NCI-H69 (cell line): ENCODE results near the gene RRP12.
"Not testable (repeated sequence)": the region's sequence is repeated elsewhere in the genome, so short reads cannot be mapped to it uniquely, and the experiment has no call there.

Source experiments
- DNase-seq: peaks from one replicate; lab custom pipeline; 2025; lab: John Stamatoyannopoulos, UW

Gene RRP12

DNA sequence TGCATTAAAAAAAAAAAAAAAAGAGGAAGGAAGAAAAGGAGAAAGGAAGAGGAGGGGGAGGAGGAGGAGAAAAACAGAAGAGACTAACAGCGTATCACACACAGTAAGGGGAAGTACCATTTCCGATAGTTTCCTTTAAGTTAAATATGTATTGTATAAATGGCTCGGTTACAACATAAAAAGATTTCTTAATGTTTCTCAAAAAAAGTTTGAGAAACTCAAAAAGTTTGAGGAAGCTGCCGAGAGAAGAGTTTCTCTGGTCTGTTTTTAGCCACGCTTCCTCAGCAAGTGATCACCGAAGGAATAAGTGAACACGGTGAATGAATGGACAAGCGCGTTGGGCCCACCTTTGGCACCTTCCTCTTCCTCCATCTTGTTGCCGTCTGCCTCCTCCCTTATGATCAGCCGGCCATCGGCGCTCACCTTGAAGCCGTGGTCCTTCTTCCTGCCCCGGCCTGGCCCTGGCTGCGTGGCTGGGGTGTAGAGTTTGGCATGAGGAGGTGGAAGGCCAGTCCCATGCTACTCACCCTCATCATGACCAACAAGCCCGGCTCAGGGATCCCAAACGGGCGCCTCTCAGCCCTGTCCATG, 35.3 kb downstream of the RRP12 start:
- no peak for DNase-seq

GRCh38 chr10:97363071-97363470, 38.1 kb downstream of the RRP12 start:
- DNase-seq, result no peak

- DNase-seq, result no peak
These were observed 38.7 kb downstream of the RRP12 start for GRCh38 chr10:97362310-97363033.

- DNase-seq, result no peak
These were observed 39.6 kb downstream of the RRP12 start for GRCh38 chr10:97361537-97361901.

DNA sequence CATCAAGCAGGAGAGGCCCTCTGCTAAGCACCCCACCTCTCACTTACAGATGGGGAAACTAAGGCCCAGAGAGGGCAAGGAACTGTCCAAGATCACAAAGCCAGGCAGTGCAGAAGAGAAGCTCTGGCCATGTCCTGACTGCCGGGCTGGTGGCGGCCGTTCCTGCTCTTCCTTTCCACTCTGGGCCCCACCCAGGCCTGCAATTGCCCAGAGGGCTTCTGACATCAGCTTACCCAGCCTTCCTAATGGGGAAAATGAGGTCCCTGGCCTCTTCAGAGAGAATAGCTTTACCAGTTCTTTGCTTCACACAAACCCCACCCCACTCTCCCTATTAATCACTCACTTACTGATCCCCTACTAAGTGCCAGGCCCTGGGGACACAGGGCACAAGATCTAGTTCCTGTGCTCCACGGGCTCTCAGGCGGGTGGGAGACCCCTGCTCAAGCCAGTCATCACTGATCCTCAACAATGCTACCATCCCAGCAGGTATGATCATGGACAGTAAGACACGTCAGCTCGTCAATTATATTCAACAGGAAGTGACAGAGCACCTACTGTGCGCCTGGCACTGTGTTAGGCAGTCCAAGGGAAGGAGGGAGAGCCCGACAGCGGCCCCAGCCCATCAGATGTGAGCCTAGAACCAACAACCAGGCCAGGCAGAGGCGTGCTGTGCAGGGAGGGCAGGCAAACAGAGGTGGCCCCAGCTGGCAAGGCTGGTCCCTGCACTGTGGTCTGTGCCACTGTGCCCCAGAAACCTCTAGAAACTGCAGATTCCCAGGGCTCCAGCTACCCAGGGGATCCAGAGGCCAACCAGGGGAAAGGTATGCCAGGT, 40.2 kb downstream of the RRP12 start:
- no peak for DNase-seq

GRCh38 chr10:97358781-97359180, 42.4 kb downstream of the RRP12 start:
- no peak for DNase-seq

DNA sequence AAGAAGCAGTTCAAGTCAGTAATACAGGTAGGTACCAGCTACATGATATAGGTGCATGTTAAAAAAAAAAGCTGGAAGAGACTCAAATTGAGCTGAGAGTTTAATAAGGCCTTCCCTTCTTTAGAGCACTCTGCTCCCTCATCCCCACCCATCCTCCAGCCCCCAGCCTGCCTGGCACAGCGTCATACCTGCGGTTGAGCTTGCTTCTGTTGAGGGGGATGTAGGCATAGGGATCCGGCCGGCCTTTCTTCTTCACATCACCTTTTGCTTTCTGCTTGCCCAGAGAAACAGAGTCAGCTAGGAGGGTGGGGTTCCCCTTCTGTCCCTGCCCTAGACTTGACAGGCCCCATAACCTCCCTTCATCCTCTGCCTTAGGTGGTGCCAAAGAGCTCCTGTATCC, 42.8 kb downstream of the RRP12 start:
- DNase-seq, result no peak

GRCh38 chr10:97356918-97357317, 44.2 kb downstream of the RRP12 start:
- no peak for DNase-seq

- DNase-seq, result no peak
These were observed 44.7 kb downstream of the RRP12 start for GRCh38 chr10:97356318-97356914.

DNA sequence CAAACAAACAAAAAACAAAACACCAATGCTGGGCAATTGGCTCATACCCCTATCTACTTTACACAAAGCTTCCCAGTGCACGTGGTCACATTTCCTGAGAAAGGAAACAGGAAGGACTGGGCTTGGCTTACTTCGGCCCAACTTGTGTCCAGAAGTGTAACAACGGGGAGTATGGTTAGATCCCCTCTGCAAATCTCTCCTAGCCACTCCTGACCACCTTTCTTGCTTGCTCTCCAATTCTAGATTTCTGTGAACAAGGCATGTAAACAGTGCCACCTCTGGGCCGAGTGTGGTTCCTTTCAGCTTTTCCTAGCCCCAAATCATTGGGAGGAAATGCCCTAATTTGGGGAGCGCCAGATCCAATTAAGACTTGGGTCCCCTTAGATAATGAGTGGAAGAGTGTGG, 45.6 kb downstream of the RRP12 start:
- DNase-seq, result peak; percentile 12

DNA sequence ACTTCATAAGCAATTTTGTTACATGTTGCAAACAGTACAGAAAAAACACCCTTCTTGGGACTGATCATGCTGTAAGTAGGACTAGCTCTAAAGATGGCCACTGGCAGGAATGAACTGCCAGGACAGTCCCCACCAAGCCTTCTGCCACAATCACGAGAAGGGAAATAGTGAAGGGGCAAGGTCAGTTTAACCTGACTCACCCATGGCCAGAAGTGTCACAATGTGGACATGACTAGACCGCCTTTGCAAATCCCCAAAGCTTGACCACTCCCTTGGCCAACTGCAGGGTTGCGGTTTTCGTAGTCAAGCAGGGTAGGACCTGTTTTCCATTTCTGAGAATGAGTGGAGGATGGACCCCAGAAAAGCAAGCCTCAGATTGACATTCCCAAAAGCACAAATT, 47.2 kb downstream of the RRP12 start:
- DNase-seq, result no peak

- DNase-seq, result no peak
These were observed 51.2 kb downstream of the RRP12 start for GRCh38 chr10:97349752-97350513.

DNA sequence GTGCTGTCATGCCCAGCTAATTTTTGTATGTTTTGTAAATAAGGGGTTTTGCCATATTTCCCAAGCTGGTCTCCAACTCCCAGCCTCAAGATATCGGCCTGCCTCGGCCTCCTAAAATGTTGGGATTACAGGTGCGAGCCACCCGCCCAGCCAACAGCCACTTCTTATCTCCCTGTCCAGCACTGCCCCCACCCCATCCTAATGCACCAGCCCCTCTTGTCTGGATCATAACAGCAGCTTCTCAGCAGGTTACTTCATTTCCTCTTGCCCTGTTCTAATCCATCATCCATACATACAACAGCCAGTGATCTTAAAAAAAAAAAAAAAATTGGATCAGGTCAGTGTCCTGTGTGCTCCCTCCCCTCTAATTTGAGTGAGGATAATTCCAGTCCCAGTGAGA, 53.8 kb downstream of the RRP12 start:
- DNase-seq, result no peak

DNA sequence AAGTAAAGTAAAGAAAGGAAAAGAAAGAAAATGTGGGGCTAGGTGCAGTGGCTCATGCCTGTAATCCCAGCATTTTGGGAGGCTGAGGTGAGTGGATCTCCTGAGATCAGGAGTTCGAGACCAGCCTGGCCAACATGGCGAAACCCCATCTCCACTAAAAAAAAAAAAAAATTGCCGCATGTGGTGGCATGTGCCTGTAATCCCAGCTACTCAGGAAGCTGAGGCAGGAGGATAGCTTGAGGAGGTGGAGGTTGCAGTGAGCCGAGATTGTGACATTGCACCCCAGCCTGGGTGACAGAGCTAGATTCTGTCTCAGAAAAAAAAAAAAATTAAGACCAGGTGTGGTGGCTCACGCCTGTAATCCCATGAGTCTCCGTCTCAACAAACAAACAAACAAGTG, 57.5 kb downstream of the RRP12 start:
- DNase-seq, result not testable (repeated sequence)

- DNase-seq, result no peak
These were observed 59.7 kb downstream of the RRP12 start for GRCh38 chr10:97341416-97341815.

GRCh38 chr10:97338041-97338440, 63.1 kb downstream of the RRP12 start:
- no peak for DNase-seq

GRCh38 chr10:97336942-97337831, 64.0 kb downstream of the RRP12 start:
- DNase-seq, result peak; percentile 73

GRCh38 chr10:97336446-97336845, 64.7 kb downstream of the RRP12 start:
- DNase-seq, result no peak

DNA sequence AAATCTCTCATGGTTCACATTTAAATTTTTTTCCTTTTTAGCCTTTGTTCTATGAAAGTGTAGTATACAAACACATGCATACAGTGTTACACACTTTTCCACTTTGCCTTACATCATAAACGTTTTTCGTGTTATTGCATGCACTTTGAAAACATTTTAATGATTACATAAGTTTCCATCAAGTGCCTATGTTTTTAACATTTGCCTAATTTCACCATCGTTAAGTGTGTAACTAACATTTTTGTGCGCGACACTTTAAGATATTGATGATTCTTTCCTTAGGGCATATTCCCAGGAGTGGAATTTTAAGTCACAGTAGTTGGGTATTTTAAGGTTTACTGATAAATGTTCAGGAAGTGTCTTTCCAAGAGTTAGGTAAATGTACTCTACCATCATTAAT, 65.1 kb downstream of the RRP12 start:
- no peak for DNase-seq

DNA sequence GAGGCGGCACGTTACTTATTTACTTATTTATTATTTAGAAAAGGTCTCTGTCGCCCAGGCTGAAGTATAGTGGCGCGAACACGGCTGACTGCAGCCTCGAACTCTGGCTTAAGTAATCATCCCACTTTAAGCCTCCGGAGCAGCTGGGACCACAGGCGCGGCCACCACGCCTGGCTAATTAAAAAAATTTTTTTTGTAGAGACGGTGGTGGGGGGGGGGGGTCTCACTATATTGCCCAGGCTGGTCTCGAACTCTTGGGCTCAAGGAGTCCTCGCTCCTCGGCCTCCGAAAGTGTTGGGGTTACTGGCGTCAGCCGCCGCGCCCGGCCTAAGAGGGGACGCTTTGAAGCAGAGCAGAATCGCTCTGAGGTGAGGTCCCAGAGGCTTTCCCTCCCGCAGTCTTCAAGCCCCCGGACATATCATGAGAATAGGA, 65.9 kb downstream of the RRP12 start:
- no peak for DNase-seq
